Activated CD8-positive, alpha-beta memory T cell treated with anti-CD3 and anti-CD28 coated beads, Interleukin-2, amount 10 ng/mL, durations not matched to agents 7 days and 5 days (primary cell): ENCODE results near the gene RPGRIP1. TPM values are rescaled to one million over a fixed set of nuclear protein-coding genes. Genes with fewer than 3 reads are reported as not detected.
A peak's percentile ranks its signal among the peaks of the same experiment; 100 is the strongest.
"Not testable (repeated sequence)": the region's sequence is repeated elsewhere in the genome, so short reads cannot be mapped to it uniquely, and the experiment has no call there.

Source experiments
- ATAC-seq: fragments of 150-1000 bp; cut with Tn5 transposase; one replicate; pipeline ENCODE4 v1.10.0; 2021; ENCODE audit warnings: moderate library complexity
- CTCF ChIA-PET: fragments of 350-600 bp; sonication (Branson Sonifier 250); formaldehyde crosslinking; loops from one replicate; lab custom pipeline; 2021; ENCODE audit warnings: antibody characterized with exemption; lab: Charles Lee
- DNase-seq: peaks from one replicate; pipeline ENCODE4 v3.0.0-alpha.2; 2020
- H3K27ac Mint-ChIP-seq: one replicate; pipeline ENCODE4 v1.8.0; 2021; ENCODE audit warnings: mild to moderate bottlenecking, mixed read lengths
- H3K27me3 Mint-ChIP-seq: one replicate; pipeline ENCODE4 v1.8.0; 2021; ENCODE audit warnings: mixed read lengths
- H3K36me3 Mint-ChIP-seq: one replicate; pipeline ENCODE4 v1.8.0; 2021; ENCODE audit warnings: mild to moderate bottlenecking, mixed read lengths
- H3K4me1 Mint-ChIP-seq: one replicate; pipeline ENCODE4 v1.8.0; 2021; ENCODE audit warnings: mixed read lengths
- H3K4me3 Mint-ChIP-seq: one replicate; pipeline ENCODE4 v1.8.0; 2021; ENCODE audit warnings: mild to moderate bottlenecking, moderate library complexity, mixed read lengths
- H3K9me3 Mint-ChIP-seq: one replicate; pipeline ENCODE4 v1.8.0; 2022; ENCODE audit warnings: low read depth, mixed read lengths
- total RNA-seq, 2 experiments: library from RNA; stranded (reverse); gene quantifications; one replicate each; pipeline ENCODE4 v1.2.3, GENCODE V29; 2021

RPGRIP1 gene
- total RNA-seq, 2 experiments from 2014 or later: not detected

DNA sequence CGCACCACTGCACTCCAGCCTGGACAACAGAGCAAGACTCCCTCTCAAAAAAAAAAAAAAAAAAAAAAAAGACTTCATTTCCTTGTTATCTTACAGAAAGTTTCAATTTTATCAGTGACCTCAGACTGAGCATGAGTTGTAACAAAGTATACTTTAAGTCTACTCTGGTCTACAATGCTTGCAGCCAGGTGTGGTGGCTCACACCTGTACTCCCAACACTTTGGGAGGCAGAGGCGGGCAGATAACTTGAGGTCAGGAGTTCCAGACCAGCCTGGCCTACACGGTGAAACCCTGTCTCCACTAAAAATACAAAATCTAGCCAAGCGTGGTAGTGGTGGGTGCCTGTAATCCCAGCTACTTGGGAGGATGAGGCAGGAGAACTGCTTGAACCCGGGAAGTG lies 28.7 kb upstream of the RPGRIP1 start:
- no peak overlapping the region for H3K27ac Mint-ChIP-seq
- peaks cover 57% of the 10 kb centered on the region for H3K4me1 Mint-ChIP-seq
- ATAC-seq: no peak

GRCh38 chr14:21252149-21252548 lies 27.7 kb upstream of the RPGRIP1 start:
- ATAC-seq: no peak
- peaks cover 60% of the 10 kb centered on the region for H3K4me1 Mint-ChIP-seq
- no peak for DNase-seq
- H3K4me3 Mint-ChIP-seq: no peak overlapping the region
- no peaks in the 10 kb centered on the region for H3K9me3 Mint-ChIP-seq
- H3K27me3 Mint-ChIP-seq: no peaks in the 10 kb centered on the region
- CTCF ChIA-PET: interaction anchor here (0.6 kb wide), 1 partner anchor 160 kb away, joined by 3 read pairs; no protein-coding TSS in a partner anchor
- H3K27ac Mint-ChIP-seq: peak overlapping the region; percentile 72
- peaks cover 65% of the 10 kb centered on the region for H3K36me3 Mint-ChIP-seq

More for the DNA sequence above, 28.7 kb upstream of the RPGRIP1 start:
- H3K36me3 Mint-ChIP-seq: peaks cover 63% of the 10 kb centered on the region
- H3K4me3 Mint-ChIP-seq: no peak overlapping the region
- H3K27me3 Mint-ChIP-seq: no peaks in the 10 kb centered on the region
- CTCF ChIA-PET: no interaction called here
- no peaks in the 10 kb centered on the region for H3K9me3 Mint-ChIP-seq
- DNase-seq: no peak

DNA sequence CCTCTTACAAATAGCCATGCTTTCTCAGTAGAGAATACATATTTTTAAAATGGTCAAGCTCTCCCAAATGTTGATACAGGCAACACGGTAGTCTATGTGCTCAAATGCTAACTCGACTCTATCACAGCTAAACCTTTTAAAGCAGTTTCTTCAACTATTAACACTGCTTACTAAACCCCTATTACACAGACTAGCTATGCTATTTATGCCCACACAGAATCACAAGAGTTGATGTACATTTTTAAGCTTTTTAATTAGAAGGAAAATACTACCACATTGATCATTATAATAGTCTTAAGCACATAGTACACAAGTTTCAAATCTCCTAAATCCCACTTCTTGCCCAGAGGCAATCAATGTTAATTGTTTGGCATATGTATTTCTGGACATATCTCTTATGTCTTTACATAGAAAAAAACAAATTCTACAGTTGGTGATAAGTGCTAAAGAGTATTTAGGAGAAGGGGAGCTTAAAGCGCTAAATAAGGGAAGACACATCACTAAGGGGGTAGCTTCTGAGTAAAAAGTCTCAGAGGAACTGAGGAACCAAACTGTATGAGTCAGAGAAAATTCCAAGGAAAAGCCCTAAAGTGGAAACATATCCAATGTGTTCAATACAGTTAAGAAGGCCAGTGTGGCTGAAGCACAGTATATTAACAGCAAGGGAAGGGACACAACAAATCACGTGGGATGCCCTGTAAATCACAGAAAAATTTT lies 24.3 kb upstream of the RPGRIP1 start:
- Mint-ChIP-seq H3K4me3 (peak overlapping the region; percentile 33), H3K27me3 (no peaks in the 10 kb centered on the region), H3K36me3 (peaks cover 67% of the 10 kb centered on the region), H3K9me3 (no peaks in the 10 kb centered on the region), H3K27ac (peak overlapping the region; percentile 74), H3K4me1 (peaks cover 68% of the 10 kb centered on the region)
- no peak for ATAC-seq
- no peak for DNase-seq
- CTCF ChIA-PET: interaction anchor here (1.1 to 2.3 kb wide), 4 partner anchors 9 to 241 kb away, joined by 4 to 12 read pairs (median 5); no protein-coding TSS in a partner anchor

DNA sequence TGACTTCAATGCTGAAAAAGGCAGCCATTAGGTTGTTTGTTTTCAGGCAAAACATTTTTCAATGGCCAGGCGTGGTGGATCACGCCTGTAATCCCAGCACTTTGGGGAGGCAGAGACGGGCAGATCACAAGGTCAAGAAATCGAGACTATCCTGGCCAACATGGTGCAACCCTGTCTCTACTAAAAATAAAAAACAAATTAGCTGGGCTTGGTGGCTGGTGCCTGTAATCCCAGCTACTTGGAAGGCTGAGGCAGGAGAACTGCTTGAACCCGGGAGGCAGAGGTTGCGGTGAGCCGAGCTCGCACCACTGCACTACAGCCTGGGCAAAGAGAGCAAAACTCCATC lies 23.8 kb upstream of the RPGRIP1 start:
- not testable (repeated sequence) for H3K9me3 Mint-ChIP-seq, ATAC-seq, H3K27me3 Mint-ChIP-seq, DNase-seq
- H3K27ac Mint-ChIP-seq: peak overlapping the region; percentile 74
- peaks cover 64% of the 10 kb centered on the region for H3K36me3 Mint-ChIP-seq
- CTCF ChIA-PET: interaction anchor here (1.0 to 2.3 kb wide), 7 partner anchors 9 to 151 kb away, joined by 3 to 12 read pairs (median 4); no protein-coding TSS in a partner anchor
- peak overlapping the region; percentile 33 for H3K4me3 Mint-ChIP-seq
- H3K4me1 Mint-ChIP-seq: peaks cover 67% of the 10 kb centered on the region

DNA sequence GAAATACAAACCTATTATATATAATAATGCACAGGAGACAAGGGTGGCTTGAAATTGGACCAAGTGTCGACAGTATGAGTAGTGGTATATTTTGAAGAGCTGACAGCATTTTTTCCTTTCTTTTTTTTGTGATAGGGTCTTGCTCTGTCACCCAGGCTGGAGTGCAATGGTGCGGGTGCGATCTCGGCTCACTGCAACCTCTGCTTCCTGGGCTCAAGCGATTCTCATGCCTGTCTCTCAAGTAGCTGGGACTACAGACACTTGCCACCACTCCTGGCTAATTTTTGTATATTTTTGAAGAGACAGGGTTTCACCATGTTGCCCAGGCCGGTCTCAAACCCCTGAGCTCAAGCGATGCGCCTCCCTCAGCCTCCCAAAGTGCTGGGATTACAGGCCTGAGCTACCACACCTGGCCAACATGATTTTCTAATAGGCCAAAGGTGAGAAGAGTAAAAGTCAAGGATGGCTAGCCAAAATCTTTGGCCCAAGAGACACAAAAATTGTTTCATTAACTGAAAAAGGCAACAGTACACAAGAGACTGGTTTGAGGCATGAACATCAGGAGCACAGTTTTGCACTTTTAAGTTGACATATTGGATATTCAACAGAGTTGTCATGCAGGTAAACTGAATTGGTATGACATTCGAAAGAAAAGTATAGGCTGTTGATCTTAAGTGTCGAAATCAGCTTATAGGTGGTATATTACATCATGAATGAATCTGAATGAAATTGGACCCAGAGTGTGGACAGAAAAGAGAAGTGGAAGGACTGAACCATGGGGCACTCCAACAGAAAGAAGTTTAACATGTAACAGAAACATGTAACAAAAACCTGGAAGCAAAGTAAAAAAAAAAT lies 23.1 kb upstream of the RPGRIP1 start:
- Mint-ChIP-seq H3K27ac (peak overlapping the region; percentile 79), H3K27me3 (no peaks in the 10 kb centered on the region), H3K36me3 (peaks cover 63% of the 10 kb centered on the region), H3K4me1 (peaks cover 68% of the 10 kb centered on the region), H3K9me3 (no peaks in the 10 kb centered on the region), H3K4me3 (peak overlapping the region; percentile 62)
- ATAC-seq (no peak), DNase-seq (peak; percentile 38)
- CTCF ChIA-PET: interaction anchor here (0.9 to 2.3 kb wide), 9 partner anchors 8 to 152 kb away, joined by 3 to 12 read pairs (median 4); no protein-coding TSS in a partner anchor

GRCh38 chr14:21257394-21257909 lies 22.4 kb upstream of the RPGRIP1 start:
- ATAC-seq: peak; percentile 18
- CTCF ChIA-PET: interaction anchor here (0.9 to 2.3 kb wide), 7 partner anchors 7 to 153 kb away, joined by 3 to 12 read pairs (median 4); no protein-coding TSS in a partner anchor
- peaks cover 68% of the 10 kb centered on the region for H3K4me1 Mint-ChIP-seq

DNA sequence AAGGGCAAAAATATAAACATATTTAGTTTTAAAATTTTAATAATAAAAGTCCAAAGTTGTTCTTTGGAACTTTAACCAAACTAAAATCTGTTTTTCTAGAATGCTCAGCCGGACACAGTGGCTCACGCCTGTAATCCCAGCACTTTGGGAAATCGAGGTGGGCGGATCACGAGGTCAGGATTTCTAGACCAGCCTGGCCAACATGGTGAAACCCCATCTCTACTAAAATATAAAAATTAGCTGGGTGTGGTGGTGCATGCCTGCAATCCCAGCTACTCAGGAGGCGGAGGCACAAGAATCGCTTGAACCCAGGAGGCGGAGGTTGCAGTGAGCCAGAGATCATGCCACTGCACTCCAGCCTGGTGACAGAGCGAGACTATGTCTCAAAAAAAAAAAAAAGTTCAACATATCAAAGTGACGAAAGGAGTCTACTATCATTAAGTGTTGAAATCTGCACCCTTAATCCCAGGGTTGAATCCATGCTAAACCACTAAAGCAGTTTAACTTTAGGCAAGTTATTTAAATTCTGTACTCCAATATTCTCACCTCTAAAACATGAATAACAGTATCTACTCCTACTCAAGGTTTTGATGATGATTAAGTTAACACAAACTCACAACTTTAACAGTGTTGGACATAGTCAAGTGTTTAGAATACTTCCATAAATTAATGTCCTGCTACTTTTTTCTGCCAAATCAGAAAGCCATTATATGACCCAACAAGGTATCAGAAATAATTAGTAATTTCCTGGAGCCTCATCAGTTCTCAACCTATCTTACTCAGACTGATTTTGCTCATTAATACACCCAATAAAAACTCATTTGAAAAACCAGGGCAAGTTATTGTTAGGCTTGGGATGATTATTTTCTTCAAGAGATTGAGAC lies 21.6 kb upstream of the RPGRIP1 start:
- Mint-ChIP-seq H3K27me3 (no peaks in the 10 kb centered on the region), H3K4me1 (peaks cover 73% of the 10 kb centered on the region), H3K27ac (peak overlapping the region; percentile 50), H3K36me3 (peaks cover 68% of the 10 kb centered on the region), H3K9me3 (no peaks in the 10 kb centered on the region), H3K4me3 (peak overlapping the region; percentile 46)
- CTCF ChIA-PET: interaction anchor here (1.0 to 2.1 kb wide), 4 partner anchors 17 to 123 kb away, joined by 3 to 11 read pairs (median 4); no protein-coding TSS in a partner anchor
- ATAC-seq (no peak), DNase-seq (peak; percentile 31)

More at GRCh38 chr14:21257394-21257909, 22.4 kb upstream of the RPGRIP1 start:
- Mint-ChIP-seq H3K27ac (peak overlapping the region; percentile 79), H3K27me3 (no peaks in the 10 kb centered on the region), H3K4me3 (peak overlapping the region; percentile 62), H3K9me3 (no peaks in the 10 kb centered on the region), H3K36me3 (peaks cover 64% of the 10 kb centered on the region)
- peak; percentile 41 for DNase-seq

GRCh38 chr14:21258889-21259787 lies 20.7 kb upstream of the RPGRIP1 start:
- Mint-ChIP-seq H3K4me1 (peaks cover 78% of the 10 kb centered on the region), H3K4me3 (peak overlapping the region; percentile 9), H3K27ac (peak overlapping the region; percentile 61), H3K9me3 (no peaks in the 10 kb centered on the region), H3K27me3 (no peaks in the 10 kb centered on the region), H3K36me3 (peaks cover 75% of the 10 kb centered on the region)
- ATAC-seq (no peak), DNase-seq (no peak)
- CTCF ChIA-PET: interaction anchor here (1.9 kb wide), 1 partner anchor 19 kb away, joined by 4 read pairs; no protein-coding TSS in a partner anchor

DNA sequence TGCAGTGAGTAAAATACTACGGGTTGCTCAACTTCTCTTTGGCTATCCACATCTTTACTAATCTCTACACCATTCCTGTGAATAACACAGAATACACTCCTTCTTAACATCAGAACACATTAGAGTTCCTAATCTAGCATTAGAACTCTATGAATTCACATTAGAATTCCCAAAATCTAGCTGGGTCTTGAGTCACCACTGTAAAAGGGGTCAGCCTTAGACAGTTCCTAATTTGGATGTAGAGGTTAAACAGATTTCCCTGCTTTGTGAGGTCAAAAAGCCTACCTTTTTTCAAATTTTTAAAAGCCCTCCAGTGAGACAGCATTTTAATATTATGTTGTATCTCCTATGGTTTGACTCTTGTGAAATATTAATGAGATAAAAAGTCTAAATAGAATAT lies 18.1 kb upstream of the RPGRIP1 start:
- ATAC-seq (no peak), DNase-seq (no peak)
- Mint-ChIP-seq H3K27me3 (no peaks in the 10 kb centered on the region), H3K4me3 (peak overlapping the region; percentile 42), H3K9me3 (no peaks in the 10 kb centered on the region), H3K36me3 (peaks cover 83% of the 10 kb centered on the region), H3K4me1 (peaks cover 83% of the 10 kb centered on the region), H3K27ac (peak overlapping the region; percentile 33)
- CTCF ChIA-PET: interaction anchor here (1.5 kb wide), 1 partner anchor 22 kb away, joined by 5 read pairs; no protein-coding TSS in a partner anchor

- Mint-ChIP-seq H3K4me1 (peaks cover 80% of the 10 kb centered on the region), H3K9me3 (no peaks in the 10 kb centered on the region), H3K27me3 (no peaks in the 10 kb centered on the region), H3K4me3 (peak overlapping the region; percentile 98), H3K27ac (peak overlapping the region; percentile 76), H3K36me3 (peaks cover 81% of the 10 kb centered on the region)
- CTCF ChIA-PET: interaction anchor here (1.5 kb wide), 1 partner anchor 23 kb away, joined by 5 read pairs; no protein-coding TSS in a partner anchor
- ATAC-seq (no peak), DNase-seq (no peak)
These were observed 17.5 kb upstream of the RPGRIP1 start for GRCh38 chr14:21262410-21262809.

- no peaks in the 10 kb centered on the region for H3K9me3 Mint-ChIP-seq
- DNase-seq: no peak
- H3K27me3 Mint-ChIP-seq: no peaks in the 10 kb centered on the region
- ATAC-seq: peak; percentile 5
- H3K4me1 Mint-ChIP-seq: peaks cover 74% of the 10 kb centered on the region
- H3K4me3 Mint-ChIP-seq: peak overlapping the region; percentile 98
- CTCF ChIA-PET: no interaction called here
- peaks cover 84% of the 10 kb centered on the region for H3K36me3 Mint-ChIP-seq
- H3K27ac Mint-ChIP-seq: peak overlapping the region; percentile 100
These were observed 16.4 kb upstream of the RPGRIP1 start for GRCh38 chr14:21263284-21264024.
